Ecto neural progenitor cell (in vitro differentiated cells): ENCODE data around the gene AK4.
"Not testable (repeated sequence)": the region's sequence is repeated elsewhere in the genome, so short reads cannot be mapped to it uniquely, and the experiment has no call there.

Experiments
- DNase-seq: peaks from one replicate; pipeline ENCODE4 v3.0.0-alpha.2; 2018; ENCODE audit warnings: low spot score

Gene AK4

DNA sequence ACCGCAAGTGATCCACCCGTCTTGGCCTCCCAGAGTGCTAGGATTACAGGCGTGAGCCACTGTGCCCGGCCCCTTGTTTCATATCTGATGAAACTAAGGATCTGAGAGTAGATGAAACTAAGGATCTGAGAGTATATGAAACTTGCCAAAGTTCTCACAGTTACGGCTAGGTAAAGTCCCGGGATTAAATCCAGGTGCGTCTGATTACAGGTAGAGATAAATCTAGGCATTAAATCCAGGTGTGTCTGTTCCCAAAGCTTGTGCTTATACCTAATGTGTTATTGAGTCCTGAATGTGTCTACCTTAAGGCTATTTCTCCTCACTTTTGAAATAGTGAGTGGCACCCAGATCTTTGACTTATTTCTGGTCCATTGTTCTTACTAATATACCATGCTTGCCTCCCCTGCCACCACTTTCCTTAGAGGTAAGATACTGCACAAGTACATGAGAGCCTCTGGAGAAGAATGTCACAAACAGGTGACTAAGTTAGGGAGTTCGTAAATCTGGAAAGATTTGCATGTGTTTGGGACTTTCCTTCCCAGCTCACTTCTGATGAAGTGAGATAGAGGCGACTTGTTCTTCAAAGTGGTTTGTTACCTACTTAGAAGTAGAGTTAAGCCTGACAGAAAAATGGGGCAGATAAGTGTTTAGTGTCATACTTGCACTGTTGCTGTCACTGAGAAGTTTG lies 66.5 kb downstream of the AK4 start:
- DNase-seq, result no peak

GRCh38 chr1:65216989-65217388 lies 69.0 kb downstream of the AK4 start:
- no peak for DNase-seq

- no peak for DNase-seq
Observed at GRCh38 chr1:65221638-65222339, 73.8 kb downstream of the AK4 start.

DNA sequence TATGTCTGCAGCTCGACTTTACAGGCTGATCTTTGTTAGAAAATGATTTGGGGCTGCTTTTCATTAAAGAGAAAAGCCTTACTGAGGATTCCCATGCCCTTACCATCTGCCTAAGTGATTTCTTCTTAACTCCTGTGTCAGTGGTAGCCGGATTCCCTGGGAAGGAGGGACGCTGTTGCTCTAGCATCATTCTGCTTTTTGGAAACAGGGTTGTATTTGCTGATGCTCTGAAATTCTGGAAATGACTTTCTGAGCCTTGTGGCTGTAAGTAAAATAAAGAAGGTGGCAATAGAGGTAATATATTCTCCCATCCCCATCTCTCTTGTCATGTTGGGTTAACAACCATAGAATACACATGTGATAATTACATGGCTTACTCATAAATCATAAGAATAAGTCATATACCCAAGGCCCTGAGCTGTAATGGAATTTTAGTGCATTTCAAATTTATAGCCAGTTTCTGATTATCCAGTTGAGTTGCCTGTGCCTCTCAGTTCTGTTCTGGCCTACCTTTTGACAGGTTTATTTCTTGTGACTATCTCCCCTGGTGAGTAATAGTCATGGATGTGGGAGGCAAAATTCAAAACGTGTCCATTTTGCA lies 74.4 kb downstream of the AK4 start:
- DNase-seq, result no peak

DNA sequence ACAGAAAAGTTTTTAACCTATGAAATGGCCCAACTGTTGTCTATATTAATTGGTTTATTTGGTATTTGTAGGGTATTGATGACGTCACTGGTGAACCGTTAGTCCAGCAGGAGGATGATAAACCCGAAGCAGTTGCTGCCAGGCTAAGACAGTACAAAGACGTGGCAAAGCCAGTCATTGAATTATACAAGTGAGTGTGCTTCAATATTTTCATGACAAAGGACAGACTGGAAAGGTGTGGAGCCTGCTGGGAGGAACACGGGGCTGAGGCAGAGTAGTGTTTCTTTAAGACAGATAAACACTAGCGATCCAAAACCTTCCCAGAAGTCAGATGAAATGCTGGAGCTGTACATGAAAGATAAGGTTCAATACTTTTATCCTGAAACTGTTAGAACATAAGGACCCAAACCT lies 76.7 kb downstream of the AK4 start:
- no peak for DNase-seq

GRCh38 chr1:65225179-65225578 lies 77.2 kb downstream of the AK4 start:
- DNase-seq, result no peak

- no peak for DNase-seq
Observed at GRCh38 chr1:65229201-65229600, 81.2 kb downstream of the AK4 start.

DNA sequence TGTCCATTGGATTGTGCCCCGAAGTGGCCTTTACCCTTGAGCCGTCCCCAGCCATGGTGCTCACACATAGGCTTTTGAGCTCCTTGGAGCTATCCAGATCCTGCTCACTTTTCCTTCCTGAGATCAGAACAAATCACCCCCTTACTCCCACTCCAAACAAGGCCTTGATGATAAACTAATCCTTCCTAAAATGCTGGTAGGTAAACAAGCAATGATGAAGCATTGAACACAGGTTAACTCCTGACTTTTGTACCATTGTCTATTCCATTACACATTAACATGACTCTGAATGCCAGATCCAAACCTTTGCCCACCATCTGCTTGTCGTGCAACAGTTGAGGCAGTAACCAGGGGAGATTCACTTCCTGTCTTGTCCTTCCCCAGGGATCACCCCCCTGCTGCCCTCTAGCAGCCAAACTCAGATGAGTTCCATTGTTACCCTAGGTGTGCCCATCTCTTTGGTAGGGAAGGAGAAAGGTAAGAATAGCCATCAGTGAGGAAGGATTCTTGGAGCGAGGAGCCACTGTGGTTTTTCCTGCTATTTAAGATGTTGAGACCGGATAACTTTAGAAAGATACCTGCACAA lies 81.8 kb downstream of the AK4 start:
- DNase-seq, result no peak

DNA sequence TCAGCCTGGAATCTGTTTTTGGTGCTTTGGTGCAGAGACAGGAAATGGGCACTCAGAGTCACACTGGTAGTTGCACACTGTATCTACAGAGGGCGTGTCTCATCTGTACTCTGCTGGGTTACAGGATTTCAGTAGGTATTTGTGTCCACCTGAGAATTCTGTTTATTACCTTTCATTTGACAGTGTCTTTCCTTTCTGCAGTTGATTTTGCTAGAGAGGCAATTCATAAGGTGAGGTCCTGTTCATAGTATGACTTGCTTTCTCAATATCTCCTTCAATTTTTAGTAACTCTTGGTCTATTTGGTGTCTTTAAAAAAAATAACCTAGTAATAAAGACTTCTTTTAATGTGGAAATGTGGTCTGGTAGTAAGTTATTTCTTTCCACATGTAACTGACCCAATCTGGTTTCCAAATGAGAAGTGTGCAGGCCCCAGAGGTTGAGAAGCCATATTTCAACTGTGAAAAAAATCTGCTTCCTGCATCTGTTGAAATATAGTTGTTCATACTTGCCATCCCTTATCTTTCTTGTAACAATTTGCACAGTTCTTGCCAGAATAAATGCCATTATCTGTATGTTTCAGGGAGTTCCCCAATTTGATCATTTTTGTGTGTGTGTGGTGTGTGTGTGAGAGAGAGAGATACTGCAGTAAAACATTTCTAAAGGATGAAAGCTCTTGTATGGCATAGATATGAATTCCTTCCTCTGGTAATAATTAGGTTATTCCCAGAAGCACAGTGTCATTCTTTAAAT lies 82.9 kb downstream of the AK4 start:
- no peak for DNase-seq

- no peak for DNase-seq
Observed at GRCh38 chr1:65231718-65232330, 83.8 kb downstream of the AK4 start.

GRCh38 chr1:65232461-65232990 lies 84.5 kb downstream of the AK4 start:
- DNase-seq, result no peak

GRCh38 chr1:65233782-65234181 lies 85.8 kb downstream of the AK4 start:
- no peak for DNase-seq

DNA sequence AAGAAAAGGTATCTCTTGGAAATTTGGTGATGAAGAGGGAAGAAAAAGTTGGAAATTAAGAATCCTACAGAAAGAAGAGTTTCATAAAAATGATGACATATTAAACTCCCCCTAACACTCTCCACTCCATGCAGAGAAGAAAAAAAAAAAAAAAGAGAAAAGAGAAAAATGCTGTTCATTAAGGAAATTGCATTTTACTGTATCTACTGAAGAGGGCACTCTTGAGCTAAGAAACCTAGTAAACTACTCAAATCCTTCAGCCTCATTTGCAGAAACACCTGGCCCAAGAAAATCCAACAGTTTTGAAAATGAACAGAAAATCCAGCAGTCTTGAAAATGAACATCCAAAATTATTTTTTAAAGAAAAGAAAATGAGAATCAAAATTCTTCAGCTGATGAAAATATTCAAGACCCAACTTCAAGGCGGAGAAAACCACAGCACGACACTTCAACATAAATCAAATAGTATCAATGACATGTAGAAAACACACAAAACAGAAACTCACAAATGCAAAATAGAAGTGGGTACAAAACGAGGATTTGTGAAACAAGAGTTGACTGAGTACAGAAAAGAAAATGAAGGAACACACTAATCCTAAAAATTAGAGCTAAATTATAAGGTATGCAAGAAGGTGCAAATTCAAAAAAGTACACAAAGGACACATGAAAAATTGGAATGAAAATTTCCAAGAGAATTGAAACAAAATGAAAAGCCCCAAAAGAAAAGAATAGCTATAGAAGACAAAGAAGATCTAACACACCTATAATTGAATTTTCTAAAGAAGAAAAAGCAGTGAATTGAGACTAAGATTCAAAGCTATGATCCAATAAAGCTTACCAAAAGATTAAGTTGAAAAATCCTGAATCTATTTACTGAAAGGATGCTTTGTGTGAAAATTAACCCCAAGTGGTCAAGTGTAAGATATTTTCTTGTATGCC lies 88.1 kb downstream of the AK4 start:
- no peak for DNase-seq

DNA sequence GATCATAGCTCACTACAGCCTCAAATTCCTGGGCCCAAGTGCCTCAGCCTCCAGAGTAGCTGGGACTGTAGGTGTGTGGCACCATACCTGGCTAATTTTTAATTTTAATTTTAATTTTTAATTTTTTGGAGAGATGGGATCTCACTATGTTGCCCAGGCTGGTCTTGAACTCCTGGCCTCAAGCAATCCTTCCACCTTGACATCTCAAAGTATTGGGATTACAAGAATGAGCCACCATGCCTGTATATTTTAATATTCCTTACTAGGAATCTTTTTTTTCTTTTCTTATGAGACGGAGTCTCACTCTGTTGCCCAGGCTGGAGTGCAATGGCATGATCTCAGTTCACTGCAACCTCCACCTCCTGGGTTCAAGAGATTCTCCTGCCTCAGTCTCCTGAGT lies 89.1 kb downstream of the AK4 start:
- DNase-seq, result not testable (repeated sequence)

DNA sequence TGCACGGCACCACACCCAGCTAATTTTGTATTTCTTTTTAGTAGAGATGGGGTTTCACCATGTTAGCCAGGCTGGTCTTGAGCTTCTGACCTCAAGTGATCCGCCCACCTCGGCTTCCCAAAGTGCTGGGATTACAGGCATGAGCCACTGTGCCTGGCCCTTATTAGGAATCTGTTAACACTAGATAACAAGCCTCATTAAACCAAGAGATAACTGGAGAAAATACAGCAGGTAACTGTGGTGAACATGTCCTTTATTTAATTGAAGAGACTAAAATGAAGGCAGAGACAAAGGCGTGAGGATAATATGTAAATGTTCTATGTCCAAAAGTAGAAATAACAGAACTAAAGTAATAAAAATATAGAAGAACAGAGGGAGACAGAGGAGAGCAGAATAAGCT lies 89.5 kb downstream of the AK4 start:
- DNase-seq, result no peak

GRCh38 chr1:65238010-65238409 lies 90.0 kb downstream of the AK4 start:
- DNase-seq, result no peak

GRCh38 chr1:65243491-65243890 lies 95.5 kb downstream of the AK4 start:
- no peak for DNase-seq

- DNase-seq, result no peak
Observed at GRCh38 chr1:65245295-65245694, 97.3 kb downstream of the AK4 start.

DNA sequence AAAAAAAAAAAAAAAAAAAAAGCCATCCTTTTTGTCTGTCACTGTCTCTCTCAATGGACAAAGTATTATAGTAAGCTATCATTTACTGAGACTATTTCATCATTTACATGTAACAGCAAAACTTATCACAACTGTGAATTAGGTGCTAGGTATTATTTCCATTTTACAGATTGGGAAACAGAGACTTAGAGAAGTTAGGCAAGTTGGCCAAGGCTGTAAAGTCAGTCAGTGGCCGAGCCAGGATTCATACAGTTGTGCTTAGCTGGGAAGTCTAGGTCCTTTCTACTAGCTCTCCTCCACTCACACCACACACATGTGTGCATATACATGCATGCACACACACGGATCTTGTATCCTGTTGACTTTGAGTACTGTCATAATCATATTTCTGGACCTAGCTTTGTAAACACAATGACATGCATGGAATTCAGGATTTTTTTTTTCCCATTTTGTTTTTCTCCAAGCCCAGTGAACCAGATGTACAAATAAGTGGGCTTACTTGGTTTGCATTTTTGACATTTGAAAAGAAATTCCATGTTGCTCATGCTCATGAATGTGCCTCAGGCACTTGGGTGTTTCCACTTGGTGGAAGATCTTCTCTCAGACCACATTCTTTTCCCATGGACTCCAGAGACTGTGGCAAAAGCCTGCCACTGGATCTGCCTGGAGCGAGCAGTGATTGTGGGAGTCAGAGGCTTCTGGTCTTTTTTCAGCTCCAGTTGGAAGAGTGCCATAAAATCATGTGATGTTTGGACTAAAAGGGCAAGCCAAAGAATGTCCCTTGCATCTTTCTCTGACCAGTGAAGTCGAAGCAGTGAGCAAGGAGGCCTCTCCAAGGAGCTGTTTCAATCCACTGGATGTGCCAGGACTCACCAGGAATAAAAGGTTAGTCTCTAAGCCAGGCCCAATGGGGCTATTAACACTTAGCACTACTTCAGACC lies 99.7 kb downstream of the AK4 start:
- DNase-seq, result no peak
